LNCAP (cell line): Measurements from ENCODE around the gene RTRAF.

Source experiments
- CTCF ChIP-seq: fragments of 450-650 bp; IDR thresholded peaks from 2 replicates; pipeline ENCODE4 v1.5.1; 2017; ENCODE audit warnings: mild to moderate bottlenecking

The RTRAF gene

GRCh38 chr14:52048116-52048515 lies 58.8 kb downstream of the RTRAF start:
- TF ChIP-seq CTCF = no peak

GRCh38 chr14:52048641-52049204 lies 59.4 kb downstream of the RTRAF start:
- TF ChIP-seq CTCF = no peak

- no peak for TF ChIP-seq CTCF
Measured at GRCh38 chr14:52049271-52049670, 59.9 kb downstream of the RTRAF start.

GRCh38 chr14:52049721-52050588 lies 60.6 kb downstream of the RTRAF start:
- TF ChIP-seq CTCF = no peak

GRCh38 chr14:52051251-52051650 lies 61.9 kb downstream of the RTRAF start:
- no peak for TF ChIP-seq CTCF

- TF ChIP-seq CTCF = no peak
Measured at GRCh38 chr14:52051871-52052270, 62.5 kb downstream of the RTRAF start.

- no peak for TF ChIP-seq CTCF
Measured at GRCh38 chr14:52052288-52052943, 63.1 kb downstream of the RTRAF start.
